Astrocyte (in vitro differentiated cells and primary cell): ENCODE data around the gene KDM5B. TPM values are rescaled to one million over a fixed set of nuclear protein-coding genes. Genes with fewer than 3 reads are reported as not detected.
"Not testable (repeated sequence)": the region's sequence is repeated elsewhere in the genome, so short reads cannot be mapped to it uniquely, and the experiment has no call there.

Experiments
- DNase-seq: peaks from one replicate; pipeline ENCODE4 v3.0.0-alpha.2; 2010; ENCODE audit warnings: low read depth
- FAIRE-seq: peaks from 2 replicates; lab custom pipeline; 2011; peaks lifted over from hg19 to GRCh38; lab: Jason Lieb, UNC
- H2AFZ ChIP-seq: 2 replicates; pipeline ENCODE4 v1.6.0; 2012; ENCODE audit warnings: low read depth, low read length, inconsistent platforms
- H3K27ac ChIP-seq: 2 replicates; pipeline ENCODE4 v1.5.1; 2011; ENCODE audit warnings: low read depth, low read length, inconsistent platforms
- H3K27me3 ChIP-seq: 2 replicates; pipeline ENCODE4 v1.6.0; 2011; ENCODE audit warnings: low read length, inconsistent platforms; ENCODE audit not compliant: insufficient read depth
- H3K36me3 ChIP-seq: 2 replicates; pipeline ENCODE4 v1.5.1; 2011; ENCODE audit warnings: low read length, inconsistent platforms; ENCODE audit not compliant: insufficient read depth
- H3K4me1 ChIP-seq: 2 replicates; pipeline ENCODE4 v1.5.1; 2011; ENCODE audit warnings: low read length, inconsistent platforms; ENCODE audit not compliant: insufficient read depth
- H3K4me2 ChIP-seq: 2 replicates; pipeline ENCODE4 v1.6.0; 2012; ENCODE audit warnings: low read length, inconsistent platforms
- H3K4me3 ChIP-seq: 2 replicates; pipeline ENCODE4 v1.5.1; 2011; ENCODE audit warnings: low read depth, mild to moderate bottlenecking, low read length, inconsistent platforms; ENCODE audit not compliant: insufficient read depth
- H3K79me2 ChIP-seq: 2 replicates; pipeline ENCODE4 v1.6.0; 2012; ENCODE audit warnings: mild to moderate bottlenecking, low read length, inconsistent platforms; ENCODE audit not compliant: insufficient read depth
- H3K9ac ChIP-seq: 2 replicates; pipeline ENCODE4 v1.6.0; 2012; ENCODE audit warnings: mild to moderate bottlenecking, low read length, inconsistent platforms
- H3K9me3 ChIP-seq: 2 replicates; pipeline ENCODE4 v1.5.1; 2012; ENCODE audit warnings: low read depth, mild to moderate bottlenecking, low read length, inconsistent platforms; ENCODE audit not compliant: insufficient read depth
- H4K20me1 ChIP-seq: 2 replicates; pipeline ENCODE4 v1.6.0; 2012; ENCODE audit warnings: low read length, inconsistent platforms; ENCODE audit not compliant: insufficient read depth
- H3K27ac Mint-ChIP-seq: one replicate; pipeline ENCODE4 v1.8.0; 2021; ENCODE audit warnings: mild to moderate bottlenecking, mixed read lengths; ENCODE audit not compliant: unreplicated experiment
- H3K27me3 Mint-ChIP-seq: one replicate; pipeline ENCODE4 v1.8.0; 2021; ENCODE audit warnings: low read depth, mixed read lengths; ENCODE audit not compliant: unreplicated experiment
- H3K36me3 Mint-ChIP-seq: one replicate; pipeline ENCODE4 v1.8.0; 2021; ENCODE audit warnings: low read depth, mixed read lengths; ENCODE audit not compliant: unreplicated experiment
- H3K4me1 Mint-ChIP-seq: one replicate; pipeline ENCODE4 v1.8.0; 2021; ENCODE audit warnings: low read depth, mixed read lengths; ENCODE audit not compliant: unreplicated experiment
- H3K4me3 Mint-ChIP-seq: one replicate; pipeline ENCODE4 v1.8.0; 2021; ENCODE audit warnings: mild to moderate bottlenecking, moderate library complexity, mixed read lengths; ENCODE audit not compliant: unreplicated experiment
- H3K9me3 Mint-ChIP-seq: one replicate; pipeline ENCODE4 v1.8.0; 2021; ENCODE audit warnings: mild to moderate bottlenecking, mixed read lengths; ENCODE audit not compliant: unreplicated experiment
- CTCF ChIP-seq: IDR thresholded peaks from 2 replicates; pipeline ENCODE4 v1.5.1; 2011; ENCODE audit warnings: low read depth, mild to moderate bottlenecking, inconsistent platforms, low read length, moderate library complexity; ENCODE audit not compliant: insufficient read depth
- EZH2 ChIP-seq: IDR thresholded peaks from 2 replicates; pipeline ENCODE4 v1.6.1; 2012; ENCODE audit warnings: mild to moderate bottlenecking, low read length, inconsistent platforms; ENCODE audit not compliant: insufficient read depth
- total RNA-seq: library from RNA; stranded (reverse); gene quantifications from 2 replicates; pipeline ENCODE4 v1.2.1, GENCODE V29; 2021

KDM5B gene
- total RNA-seq, 1 donor from 2014 or later = 182 TPM

GRCh38 chr1:202750024-202750423 is 58.2 kb downstream of the KDM5B start:
- Histone ChIP-seq H3K36me3 (peaks cover 83% of the 10 kb centered on the region), H4K20me1 (peaks cover 41% of the 10 kb centered on the region)

DNA sequence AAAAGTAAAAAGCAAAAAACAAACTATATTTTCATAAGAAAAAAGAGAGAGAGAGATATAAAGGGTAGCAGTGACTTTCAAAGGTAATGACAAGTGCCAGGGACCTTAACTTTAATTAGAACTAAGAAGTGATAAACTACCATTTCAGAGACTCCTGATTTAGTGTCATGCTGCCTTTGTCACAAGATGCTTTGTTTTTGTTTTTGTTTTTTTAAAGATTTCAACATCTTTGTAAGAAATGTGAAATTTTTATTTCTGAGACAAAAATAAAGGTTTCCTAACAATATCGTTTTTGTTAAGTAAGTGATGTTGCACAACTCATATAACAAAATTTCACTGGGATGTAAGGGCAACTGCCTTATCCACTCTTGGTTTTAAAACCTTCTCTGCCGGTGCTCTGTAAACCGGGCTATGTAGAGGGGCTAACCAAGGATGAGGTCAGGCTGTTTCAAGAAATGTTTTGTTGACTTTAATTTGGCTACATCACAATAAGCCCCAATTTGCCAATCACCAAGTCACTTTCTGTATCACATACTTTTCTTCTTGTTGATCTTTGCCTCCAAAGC is 62.8 kb downstream of the KDM5B start:
- Histone ChIP-seq H3K4me2 (no peak overlapping the region), H3K79me2 (peaks cover 4% of the 10 kb centered on the region), H3K27ac (no peak overlapping the region), H3K9me3 (no peaks in the 10 kb centered on the region), H3K36me3 (peaks cover 74% of the 10 kb centered on the region), H3K4me1 (no peaks in the 10 kb centered on the region), H4K20me1 (peaks cover 45% of the 10 kb centered on the region), H3K4me3 (no peak overlapping the region), H2AFZ (no peak overlapping the region), H3K9ac (no peak overlapping the region), H3K27me3 (no peaks in the 10 kb centered on the region)
- no peaks in the 10 kb centered on the region for H3K27me3 Mint-ChIP-seq
- FAIRE-seq (no peak), DNase-seq (no peak)
- peaks cover 28% of the 10 kb centered on the region for H3K36me3 Mint-ChIP-seq
- H3K27ac Mint-ChIP-seq = no peak overlapping the region
- H3K4me3 Mint-ChIP-seq = no peak overlapping the region
- TF ChIP-seq EZH2 = no peak
- TF ChIP-seq CTCF = no peak
- H3K9me3 Mint-ChIP-seq = no peaks in the 10 kb centered on the region
- no peaks in the 10 kb centered on the region for H3K4me1 Mint-ChIP-seq

More at GRCh38 chr1:202750024-202750423, 58.2 kb downstream of the KDM5B start:
- H3K27ac ChIP-seq = no peak overlapping the region
- H3K79me2 ChIP-seq = peaks cover 4% of the 10 kb centered on the region
- FAIRE-seq (no peak), DNase-seq (no peak)
- Mint-ChIP-seq H3K36me3 (peaks cover 30% of the 10 kb centered on the region), H3K27me3 (no peaks in the 10 kb centered on the region), H3K4me1 (no peaks in the 10 kb centered on the region), H3K9me3 (no peaks in the 10 kb centered on the region), H3K27ac (no peak overlapping the region), H3K4me3 (no peak overlapping the region)
- H2AFZ ChIP-seq = no peak overlapping the region
- no peaks in the 10 kb centered on the region for H3K4me1 ChIP-seq
- H3K27me3 ChIP-seq = no peaks in the 10 kb centered on the region
- no peak for TF ChIP-seq CTCF
- TF ChIP-seq EZH2 = no peak
- H3K9me3 ChIP-seq = no peaks in the 10 kb centered on the region
- no peak overlapping the region for H3K4me3 ChIP-seq
- no peak overlapping the region for H3K9ac ChIP-seq
- H3K4me2 ChIP-seq = no peak overlapping the region

GRCh38 chr1:202744770-202745169 is 63.5 kb downstream of the KDM5B start:
- H3K27ac ChIP-seq, H3K4me2 ChIP-seq, H3K9ac ChIP-seq, H3K4me3 Mint-ChIP-seq, H3K4me1 Mint-ChIP-seq, H3K4me1 ChIP-seq, DNase-seq, H3K27ac Mint-ChIP-seq, H3K79me2 ChIP-seq, H3K4me3 ChIP-seq, H3K9me3 Mint-ChIP-seq, H3K9me3 ChIP-seq, H3K27me3 ChIP-seq, FAIRE-seq, H2AFZ ChIP-seq, H3K27me3 Mint-ChIP-seq: not testable (repeated sequence)
- peaks cover 43% of the 10 kb centered on the region for H4K20me1 ChIP-seq
- peaks cover 28% of the 10 kb centered on the region for H3K36me3 Mint-ChIP-seq
- peaks cover 68% of the 10 kb centered on the region for H3K36me3 ChIP-seq
